Stromal cell of bone marrow (primary cell): Measurements from ENCODE around the gene MLPH.

Source experiments
- DNase-seq: peaks from one replicate; pipeline ENCODE4 v3.0.0-alpha.2; 2012; ENCODE audit warnings: low read depth

MLPH gene

GRCh38 chr2:237500681-237501424, 13.8 kb downstream of the MLPH start:
- DNase-seq, result peak; percentile 90

GRCh38 chr2:237501892-237502513, 15.0 kb downstream of the MLPH start:
- no peak for DNase-seq

GRCh38 chr2:237503201-237503600, 16.1 kb downstream of the MLPH start:
- DNase-seq, result no peak

GRCh38 chr2:237505188-237505939, 18.3 kb downstream of the MLPH start:
- no peak for DNase-seq

GRCh38 chr2:237507512-237507911, 20.5 kb downstream of the MLPH start:
- no peak for DNase-seq

GRCh38 chr2:237508361-237508760, 21.3 kb downstream of the MLPH start:
- no peak for DNase-seq

GRCh38 chr2:237509151-237509550, 22.1 kb downstream of the MLPH start:
- no peak for DNase-seq

- no peak for DNase-seq
These were observed 22.9 kb downstream of the MLPH start for GRCh38 chr2:237509905-237510304.

GRCh38 chr2:237510502-237511217, 23.6 kb downstream of the MLPH start:
- no peak for DNase-seq

GRCh38 chr2:237511433-237511832, 24.4 kb downstream of the MLPH start:
- no peak for DNase-seq

GRCh38 chr2:237511885-237512405, 24.9 kb downstream of the MLPH start:
- no peak for DNase-seq

GRCh38 chr2:237512774-237513466, 25.9 kb downstream of the MLPH start:
- DNase-seq, result peak; percentile 72

GRCh38 chr2:237513693-237514092, 26.6 kb downstream of the MLPH start:
- DNase-seq, result no peak

- DNase-seq, result no peak
These were observed 27.6 kb downstream of the MLPH start for GRCh38 chr2:237514474-237515130.

GRCh38 chr2:237515166-237515565, 28.1 kb downstream of the MLPH start:
- DNase-seq, result no peak

GRCh38 chr2:237515621-237516275, 28.7 kb downstream of the MLPH start:
- no peak for DNase-seq

- DNase-seq, result no peak
These were observed 30.1 kb downstream of the MLPH start for GRCh38 chr2:237517163-237517562.

- no peak for DNase-seq
These were observed 30.9 kb downstream of the MLPH start for GRCh38 chr2:237517990-237518389.

GRCh38 chr2:237519506-237520245, 32.6 kb downstream of the MLPH start:
- no peak for DNase-seq

GRCh38 chr2:237520290-237520689, 33.2 kb downstream of the MLPH start:
- DNase-seq, result no peak
